Endothelial cell (in vitro differentiated cells): Measurements from ENCODE around the gene CD80. TPM values are rescaled to one million over a fixed set of nuclear protein-coding genes. Genes with fewer than 3 reads are reported as not detected.

ENCODE experiments used
- DNase-seq: peaks from one replicate; pipeline ENCODE4 v3.0.0; 2021; ENCODE audit warnings: low spot score
- H3K27ac Mint-ChIP-seq: one replicate; pipeline ENCODE4 v1.8.0; 2021; ENCODE audit warnings: mixed read lengths, inconsistent platforms; ENCODE audit not compliant: unreplicated experiment
- H3K27me3 Mint-ChIP-seq: one replicate; pipeline ENCODE4 v1.8.0; 2021; ENCODE audit warnings: mild to moderate bottlenecking, moderate library complexity, mixed read lengths, inconsistent platforms; ENCODE audit not compliant: unreplicated experiment
- H3K36me3 Mint-ChIP-seq: one replicate; pipeline ENCODE4 v1.8.0; 2021; ENCODE audit warnings: mild to moderate bottlenecking, low read depth, mixed read lengths, inconsistent platforms; ENCODE audit not compliant: unreplicated experiment
- H3K4me1 Mint-ChIP-seq: one replicate; pipeline ENCODE4 v1.8.0; 2021; ENCODE audit warnings: mild to moderate bottlenecking, mixed read lengths, inconsistent platforms; ENCODE audit not compliant: unreplicated experiment
- H3K4me3 Mint-ChIP-seq: one replicate; pipeline ENCODE4 v1.8.0; 2021; ENCODE audit warnings: mild to moderate bottlenecking, mixed read lengths, inconsistent platforms; ENCODE audit not compliant: unreplicated experiment
- H3K9me3 Mint-ChIP-seq: one replicate; pipeline ENCODE4 v1.8.0; 2021; ENCODE audit warnings: mixed read lengths, inconsistent platforms; ENCODE audit not compliant: unreplicated experiment
- total RNA-seq: library from RNA; stranded (reverse); fragmentation: NEBNext Ultra II Directional; extraction: Animal tissue kit (Norgen Biotek cat#: 25700); gene quantifications from one replicate; pipeline ENCODE4 v1.2.1, GENCODE V29; 2021; ENCODE audit not compliant: unreplicated experiment
- TF ChIP-seq, protein P1 (sequence below): fragments of 200-600 bp; sonication (generic); IDR thresholded peaks from one replicate; pipeline ENCODE4 v1.5.0; 2021; ENCODE audit warnings: antibody characterized with exemption; ENCODE audit not compliant: unreplicated experiment

The CD80 gene
- total RNA-seq, 1 donor from 2014 or later: not detected

DNA sequence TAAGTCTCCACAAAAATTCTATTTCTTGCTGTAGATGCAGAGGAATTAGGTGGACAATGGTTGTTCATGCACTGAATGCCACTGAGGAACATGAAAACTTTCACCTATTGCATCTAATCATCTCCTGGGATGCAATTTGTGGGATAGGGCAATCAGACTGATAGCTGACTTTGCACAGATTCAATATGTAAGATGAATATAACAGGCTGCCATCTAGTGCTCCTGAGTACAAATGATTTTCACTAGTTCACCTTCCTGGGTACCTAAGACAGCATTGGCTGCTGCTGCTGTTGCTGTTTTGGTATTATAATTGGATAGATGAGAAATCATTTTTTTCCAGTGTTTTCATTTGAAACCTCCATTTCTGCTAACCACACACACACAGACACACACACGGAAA is 41.4 kb downstream of the CD80 start:
- Mint-ChIP-seq H3K9me3 (no peaks in the 10 kb centered on the region), H3K4me1 (no peaks in the 10 kb centered on the region), H3K36me3 (peaks cover 48% of the 10 kb centered on the region), H3K4me3 (peak overlapping the region; percentile 53), H3K27ac (no peak overlapping the region), H3K27me3 (peaks cover 2% of the 10 kb centered on the region)
- TF ChIP-seq, protein P1, sequence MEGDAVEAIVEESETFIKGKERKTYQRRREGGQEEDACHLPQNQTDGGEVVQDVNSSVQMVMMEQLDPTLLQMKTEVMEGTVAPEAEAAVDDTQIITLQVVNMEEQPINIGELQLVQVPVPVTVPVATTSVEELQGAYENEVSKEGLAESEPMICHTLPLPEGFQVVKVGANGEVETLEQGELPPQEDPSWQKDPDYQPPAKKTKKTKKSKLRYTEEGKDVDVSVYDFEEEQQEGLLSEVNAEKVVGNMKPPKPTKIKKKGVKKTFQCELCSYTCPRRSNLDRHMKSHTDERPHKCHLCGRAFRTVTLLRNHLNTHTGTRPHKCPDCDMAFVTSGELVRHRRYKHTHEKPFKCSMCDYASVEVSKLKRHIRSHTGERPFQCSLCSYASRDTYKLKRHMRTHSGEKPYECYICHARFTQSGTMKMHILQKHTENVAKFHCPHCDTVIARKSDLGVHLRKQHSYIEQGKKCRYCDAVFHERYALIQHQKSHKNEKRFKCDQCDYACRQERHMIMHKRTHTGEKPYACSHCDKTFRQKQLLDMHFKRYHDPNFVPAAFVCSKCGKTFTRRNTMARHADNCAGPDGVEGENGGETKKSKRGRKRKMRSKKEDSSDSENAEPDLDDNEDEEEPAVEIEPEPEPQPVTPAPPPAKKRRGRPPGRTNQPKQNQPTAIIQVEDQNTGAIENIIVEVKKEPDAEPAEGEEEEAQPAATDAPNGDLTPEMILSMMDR: no peak
- DNase-seq: no peak

DNA sequence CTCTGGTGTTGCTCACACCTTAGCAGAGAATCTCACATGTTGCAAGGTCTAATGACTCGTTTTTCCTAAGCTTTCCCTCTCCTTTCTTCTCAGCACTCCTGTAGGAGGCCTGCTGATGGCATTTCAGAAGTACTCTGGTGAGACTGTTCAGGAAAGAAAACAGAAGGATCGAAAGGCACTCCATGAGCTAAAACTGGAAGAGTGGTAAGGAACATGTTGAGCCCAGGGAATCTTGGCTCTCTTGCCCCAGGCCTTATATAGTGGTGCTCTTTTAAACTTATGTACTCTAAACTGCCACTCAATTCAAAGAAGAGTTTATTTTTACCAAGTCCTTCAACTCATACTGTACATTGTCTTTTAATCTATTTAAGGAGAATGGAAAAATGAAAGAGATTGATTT is 42.3 kb downstream of the CD80 start:
- H3K9me3 Mint-ChIP-seq: no peaks in the 10 kb centered on the region
- H3K4me1 Mint-ChIP-seq: no peaks in the 10 kb centered on the region
- DNase-seq: no peak
- H3K27me3 Mint-ChIP-seq: peaks cover under 1% of the 10 kb centered on the region
- no peak overlapping the region for H3K27ac Mint-ChIP-seq
- H3K4me3 Mint-ChIP-seq: no peak overlapping the region
- peaks cover 46% of the 10 kb centered on the region for H3K36me3 Mint-ChIP-seq
- TF ChIP-seq, protein P1: no peak

DNA sequence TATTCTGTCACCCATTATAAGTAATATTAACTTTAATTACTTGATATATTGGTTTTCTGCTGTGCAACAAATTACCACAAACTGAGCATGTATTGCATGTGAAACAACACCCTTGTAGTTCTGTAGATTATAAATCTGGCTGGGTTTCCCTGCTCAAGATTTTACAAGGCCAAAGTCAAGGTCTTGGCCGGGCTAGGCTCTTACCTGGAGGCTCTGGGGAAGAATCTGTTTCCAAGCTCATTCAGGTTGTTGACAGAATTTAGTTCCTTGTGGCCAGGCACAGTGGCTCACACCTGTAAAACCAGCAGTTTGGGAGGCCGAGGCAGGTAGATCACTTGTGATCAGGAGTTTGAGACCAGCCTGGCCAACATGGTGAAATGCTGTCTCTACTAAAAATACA is 44.8 kb downstream of the CD80 start:
- DNase-seq: no peak
- Mint-ChIP-seq H3K36me3 (peaks cover 26% of the 10 kb centered on the region), H3K4me3 (no peak overlapping the region), H3K9me3 (no peaks in the 10 kb centered on the region), H3K27me3 (no peaks in the 10 kb centered on the region), H3K27ac (no peak overlapping the region), H3K4me1 (no peaks in the 10 kb centered on the region)
- TF ChIP-seq, protein P1: no peak

DNA sequence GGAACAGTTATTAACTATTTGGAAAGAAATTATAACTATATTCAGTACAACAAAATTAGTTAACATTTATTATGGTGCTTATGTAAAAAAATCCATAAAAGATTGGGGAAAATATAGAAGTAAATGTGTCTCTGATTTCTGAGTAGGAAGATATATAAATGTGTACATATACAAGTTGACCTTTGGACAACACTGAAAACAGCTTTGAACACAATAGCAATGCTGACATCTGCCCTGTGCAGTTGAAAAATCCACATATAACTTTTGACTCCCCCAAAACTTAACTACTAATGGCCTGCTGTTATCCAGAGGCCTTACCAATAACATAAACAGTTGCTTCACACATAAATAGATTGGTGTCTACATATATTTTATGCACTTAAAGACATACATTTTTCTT is 48.7 kb downstream of the CD80 start:
- Mint-ChIP-seq H3K4me1 (peaks cover 16% of the 10 kb centered on the region), H3K36me3 (peaks cover 21% of the 10 kb centered on the region), H3K9me3 (no peaks in the 10 kb centered on the region), H3K27me3 (peaks cover 1% of the 10 kb centered on the region), H3K4me3 (no peak overlapping the region), H3K27ac (no peak overlapping the region)
- TF ChIP-seq, protein P1: no peak
- no peak for DNase-seq

GRCh38 chr3:119508172-119508845 is 51.1 kb downstream of the CD80 start:
- Mint-ChIP-seq H3K9me3 (no peaks in the 10 kb centered on the region), H3K4me3 (no peak overlapping the region), H3K27me3 (peaks cover 1% of the 10 kb centered on the region), H3K4me1 (peaks cover 19% of the 10 kb centered on the region), H3K36me3 (peaks cover 24% of the 10 kb centered on the region), H3K27ac (peak overlapping the region; percentile 83)
- TF ChIP-seq, protein P1: no peak
- no peak for DNase-seq
